NOMO-1 (cell line): Measurements from ENCODE around the gene DEK.
"Not testable (repeated sequence)": the region's sequence is repeated elsewhere in the genome, so short reads cannot be mapped to it uniquely, and the experiment has no call there.

Experiments used
- DNase-seq, 2 experiments: peaks; one replicate each; lab custom pipeline; 2025; ENCODE audit not compliant: unreplicated experiment in 2 of 2; lab: John Stamatoyannopoulos, UW

DEK gene, protein sequence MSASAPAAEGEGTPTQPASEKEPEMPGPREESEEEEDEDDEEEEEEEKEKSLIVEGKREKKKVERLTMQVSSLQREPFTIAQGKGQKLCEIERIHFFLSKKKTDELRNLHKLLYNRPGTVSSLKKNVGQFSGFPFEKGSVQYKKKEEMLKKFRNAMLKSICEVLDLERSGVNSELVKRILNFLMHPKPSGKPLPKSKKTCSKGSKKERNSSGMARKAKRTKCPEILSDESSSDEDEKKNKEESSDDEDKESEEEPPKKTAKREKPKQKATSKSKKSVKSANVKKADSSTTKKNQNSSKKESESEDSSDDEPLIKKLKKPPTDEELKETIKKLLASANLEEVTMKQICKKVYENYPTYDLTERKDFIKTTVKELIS

DNA sequence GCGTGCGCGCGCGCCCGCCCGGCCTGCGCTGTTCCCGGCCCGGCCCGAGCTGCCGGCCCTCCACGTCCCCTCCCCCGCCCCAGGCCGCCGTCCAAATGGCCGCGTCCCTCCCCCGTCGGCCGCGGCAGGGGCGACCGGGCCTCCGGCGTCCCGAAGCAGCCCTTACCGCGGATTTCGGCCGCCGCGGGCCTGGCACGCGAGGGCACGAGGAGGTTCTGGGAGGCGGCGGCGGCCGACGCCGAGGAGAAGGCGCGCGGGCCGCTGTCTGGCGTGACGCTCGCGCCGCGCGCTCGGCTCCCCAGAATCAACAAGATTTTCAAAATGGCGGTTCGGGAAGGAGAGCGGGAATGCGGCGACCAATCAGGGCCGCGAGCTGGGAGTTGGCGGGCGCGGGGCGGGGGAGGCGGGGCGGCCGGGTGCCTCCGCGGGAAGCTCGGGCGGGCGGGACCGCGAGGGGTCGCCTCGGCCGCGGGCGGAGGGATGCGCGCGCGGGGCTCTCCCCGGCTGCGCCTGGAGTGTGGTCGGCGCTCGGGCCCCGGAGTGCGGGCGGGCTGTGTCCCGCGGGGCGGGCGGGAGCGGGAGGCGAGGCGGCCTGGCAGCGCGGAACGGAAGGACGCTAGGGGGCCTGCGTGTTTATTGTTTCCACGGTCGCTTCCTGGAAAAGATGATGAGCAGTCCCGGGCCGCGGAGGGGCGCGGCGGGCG, at the start of gene DEK:
DEK (minus strand) TSS at position 312 of the 704 bp plus-strand sequence. CDS start 543 bp downstream, outside the sequence.
- DNase-seq, result peak; percentile 81 to 87

DNA sequence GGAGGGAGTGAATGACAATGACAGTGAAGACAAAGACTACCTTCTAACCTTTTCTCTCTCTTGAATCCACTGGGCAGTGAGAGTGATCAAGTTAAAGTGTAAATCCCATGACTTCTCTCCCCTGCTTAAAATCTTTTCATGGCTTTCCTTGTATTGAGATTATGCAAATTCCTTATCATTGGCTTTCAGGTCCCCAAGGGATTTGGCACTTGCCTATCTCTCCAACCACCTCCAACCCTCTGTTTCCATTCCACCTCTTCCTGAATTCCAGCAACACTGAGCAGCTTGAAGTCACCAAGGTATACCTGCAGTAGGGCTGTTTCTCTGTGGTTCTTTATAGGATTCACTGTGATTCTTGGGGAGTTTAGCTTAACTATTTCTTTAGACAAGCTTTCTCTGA, 48.0 kb upstream of the DEK start:
- no peak for DNase-seq

DNA sequence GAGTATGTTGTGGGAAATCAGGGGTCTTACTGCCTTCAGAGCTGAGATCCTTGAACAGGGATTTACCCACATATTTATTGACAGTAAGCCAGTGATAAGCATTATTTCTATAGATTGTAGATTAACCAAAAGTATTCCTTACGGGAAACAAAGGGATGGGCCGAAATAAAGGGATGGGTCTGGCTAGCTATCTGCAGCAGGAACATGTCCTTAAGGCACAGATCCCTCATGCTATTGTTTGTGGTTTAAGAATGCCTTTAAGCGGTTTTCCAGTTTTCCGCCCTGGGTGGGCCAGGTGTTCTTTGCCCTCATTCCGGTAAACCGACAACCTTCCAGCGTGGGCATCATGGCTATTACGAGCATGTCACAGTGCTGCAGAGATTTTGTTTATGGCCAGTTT, 45.7 kb upstream of the DEK start:
- not testable (repeated sequence) for DNase-seq

DNA sequence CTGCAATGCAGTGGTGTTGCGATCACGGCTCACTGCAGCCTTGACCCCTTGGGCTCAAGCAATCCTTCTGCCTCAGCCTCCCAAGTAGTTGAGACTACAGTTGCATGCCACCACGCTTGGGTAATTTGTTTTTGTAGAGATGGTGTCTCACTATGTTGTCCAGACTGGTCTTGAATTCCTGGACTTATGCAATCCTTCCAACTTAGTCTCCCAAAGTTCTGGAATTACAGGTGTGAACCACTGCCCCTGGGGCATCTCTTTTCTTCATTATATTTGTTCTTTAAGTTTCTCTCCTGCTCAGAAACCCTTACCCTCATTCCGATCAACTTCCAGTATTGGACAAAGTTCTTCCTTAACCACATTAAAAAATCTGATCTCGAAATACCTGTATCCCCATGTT, 44.7 kb upstream of the DEK start:
- no peak for DNase-seq

DNA sequence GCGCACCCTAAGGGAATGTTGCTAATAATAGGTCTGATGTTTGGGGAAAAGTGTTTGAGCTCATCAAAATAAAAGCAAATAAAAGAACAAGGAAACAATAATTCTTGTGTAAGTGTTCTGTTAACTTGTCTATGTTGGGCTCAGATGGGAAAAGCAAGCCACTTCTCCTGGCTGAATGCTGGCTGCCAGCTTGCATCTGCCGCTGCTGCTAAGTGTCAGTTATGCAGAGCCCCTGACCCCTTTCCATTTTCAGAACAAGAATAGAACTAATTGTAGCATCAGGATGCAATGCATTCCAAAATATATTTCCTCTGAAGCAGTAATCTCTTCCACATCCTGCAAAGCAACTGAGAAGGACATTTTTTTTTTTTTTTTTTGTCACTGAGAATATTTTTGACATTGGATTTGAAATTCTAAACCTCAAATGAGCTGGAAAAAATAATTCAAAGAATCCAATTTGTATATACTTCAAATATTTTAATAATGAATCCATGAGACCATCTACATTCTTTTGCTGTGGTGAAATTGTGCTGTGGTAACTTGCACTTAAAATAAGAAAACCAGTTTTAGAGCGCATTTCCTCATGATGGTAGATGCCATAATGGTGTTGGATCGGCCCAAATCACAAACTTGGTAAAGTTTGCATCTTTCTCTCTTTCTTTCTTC, 43.9 kb upstream of the DEK start:
- no peak for DNase-seq

DNA sequence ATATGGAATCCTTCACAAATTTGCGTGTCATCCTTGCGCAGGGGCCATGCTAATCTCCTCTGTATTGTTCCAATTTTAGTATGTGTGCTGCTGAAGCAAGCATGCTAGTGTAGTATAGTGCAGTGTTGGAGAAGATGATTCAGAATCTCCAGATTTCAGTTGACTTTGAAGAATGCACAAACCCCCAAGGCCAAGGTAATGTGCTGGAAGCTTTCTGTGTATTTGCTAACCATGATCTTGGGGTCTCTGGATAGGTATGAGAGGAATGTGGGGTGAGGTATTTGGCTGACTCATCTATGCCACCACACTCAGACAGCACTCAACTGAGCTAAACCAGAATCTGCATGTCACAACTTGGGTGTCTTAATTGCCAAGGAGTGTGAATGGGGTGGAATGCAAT, 42.6 kb upstream of the DEK start:
- no peak for DNase-seq

DNA sequence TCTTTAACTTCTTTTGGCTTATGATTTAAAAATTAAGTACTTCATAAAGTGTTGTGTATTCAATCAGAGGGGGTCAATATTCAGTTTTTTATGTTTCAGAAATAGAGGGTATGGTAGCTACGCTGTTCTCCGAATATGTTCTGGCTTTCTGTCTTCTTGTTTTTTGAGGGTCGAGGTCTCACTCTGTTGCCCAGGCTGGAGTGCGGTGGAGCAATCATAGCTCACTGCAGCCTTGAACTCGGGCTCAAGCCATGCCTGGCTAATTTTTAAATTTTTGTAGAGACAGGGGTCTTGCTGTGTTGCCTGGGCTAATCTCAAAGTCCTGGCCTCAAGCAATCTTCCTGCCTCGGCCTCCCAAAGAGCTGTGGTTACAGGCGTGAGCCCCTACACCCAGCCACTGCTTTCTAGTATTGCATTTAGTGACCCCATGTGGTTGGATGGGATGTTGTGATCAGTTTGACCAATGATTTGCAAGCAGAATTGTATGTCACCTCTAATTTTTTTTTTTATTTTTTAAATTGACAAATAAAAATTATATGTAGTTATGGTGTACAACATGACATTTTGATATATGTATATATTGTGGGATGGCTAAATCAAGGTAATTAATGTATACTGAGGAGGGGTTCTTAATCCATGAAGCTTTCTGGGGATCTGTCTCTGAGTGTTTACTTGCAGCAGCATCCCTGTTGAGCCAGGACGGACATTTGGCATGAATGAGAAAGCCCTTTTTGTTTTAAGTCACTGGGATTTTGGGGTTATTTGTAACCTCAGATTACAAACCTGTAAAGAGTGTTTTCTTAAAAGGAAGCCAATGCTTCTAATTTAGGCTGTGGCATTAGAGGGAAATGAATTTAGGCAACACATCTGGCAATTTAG, 38.5 kb upstream of the DEK start:
- no peak for DNase-seq

DNA sequence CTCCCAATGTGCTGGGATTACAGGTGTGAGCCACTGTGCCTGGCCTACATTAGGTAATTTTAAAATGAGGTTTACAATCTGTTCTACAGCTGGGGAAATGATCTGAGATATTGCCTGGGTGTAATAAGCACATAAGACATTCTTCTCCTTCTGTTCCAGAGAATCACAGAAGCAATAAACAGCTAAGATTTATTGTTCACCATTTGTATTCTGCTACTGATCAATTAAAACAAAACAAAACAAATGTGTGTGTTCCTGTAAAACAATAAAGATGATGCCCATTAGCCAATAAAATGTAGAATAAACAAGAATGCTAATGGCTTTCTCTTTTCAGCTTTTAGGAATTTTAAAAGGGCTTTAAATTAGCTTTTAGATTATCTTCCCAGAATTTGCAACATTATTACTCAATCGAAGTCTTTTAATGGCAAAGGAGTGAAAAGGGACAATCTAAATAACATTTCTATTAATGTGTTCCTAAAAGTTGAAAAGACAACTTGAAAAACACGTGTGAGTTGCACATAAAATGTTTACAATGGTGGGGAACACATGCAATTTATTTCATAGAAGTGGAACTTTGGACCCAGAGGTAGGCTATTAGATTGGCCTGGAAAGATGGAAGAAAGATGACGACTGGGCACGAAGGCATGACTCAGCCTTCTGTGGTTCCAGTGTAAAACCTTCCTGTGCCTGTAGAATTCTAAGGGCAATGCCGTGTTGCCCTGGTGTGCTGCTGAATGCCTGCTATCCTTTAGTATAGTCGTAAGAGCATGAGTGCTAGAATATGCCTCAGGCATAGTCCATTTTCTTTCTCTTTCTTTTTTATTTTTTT, 29.0 kb upstream of the DEK start:
- DNase-seq, result no peak

DNA sequence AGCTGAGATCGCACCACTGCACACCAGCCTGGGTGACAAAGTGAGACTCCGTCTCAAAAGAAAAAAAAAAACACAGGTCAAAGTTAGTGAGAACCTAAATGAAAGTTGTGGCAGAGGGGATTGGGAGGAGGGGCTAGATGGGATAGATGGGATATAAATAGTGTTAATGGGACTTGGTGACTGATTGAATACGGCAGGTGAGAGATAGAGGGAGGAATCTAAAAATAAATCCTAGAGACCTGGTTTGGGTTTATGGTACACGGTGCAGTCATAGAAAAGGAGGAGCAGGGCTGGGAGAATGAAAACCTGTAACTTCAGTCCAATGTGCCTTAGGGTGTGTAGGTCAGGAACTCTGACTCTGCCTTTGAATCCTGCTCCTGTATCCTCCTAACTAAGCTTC, 25.0 kb upstream of the DEK start:
- DNase-seq, result no peak

DNA sequence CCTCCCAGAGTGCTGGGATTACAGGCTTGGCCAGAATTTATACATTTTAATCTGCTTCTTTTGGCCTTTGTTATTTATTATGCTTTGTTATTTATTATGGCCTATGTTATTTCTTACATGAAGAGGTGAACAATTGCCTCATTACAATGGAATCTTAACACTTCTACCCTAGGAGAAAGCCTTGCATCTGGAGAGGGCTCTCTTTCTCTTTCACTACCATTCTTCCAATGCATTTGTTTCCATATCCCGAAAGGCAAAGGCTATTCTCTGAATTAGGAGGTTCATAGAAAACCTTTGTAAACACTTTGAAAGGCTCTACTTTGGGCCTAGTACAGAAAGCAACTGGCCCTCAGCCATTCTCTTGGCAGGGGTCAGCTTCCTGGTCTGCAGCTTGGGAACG, 19.9 kb upstream of the DEK start:
- DNase-seq, result no peak

DNA sequence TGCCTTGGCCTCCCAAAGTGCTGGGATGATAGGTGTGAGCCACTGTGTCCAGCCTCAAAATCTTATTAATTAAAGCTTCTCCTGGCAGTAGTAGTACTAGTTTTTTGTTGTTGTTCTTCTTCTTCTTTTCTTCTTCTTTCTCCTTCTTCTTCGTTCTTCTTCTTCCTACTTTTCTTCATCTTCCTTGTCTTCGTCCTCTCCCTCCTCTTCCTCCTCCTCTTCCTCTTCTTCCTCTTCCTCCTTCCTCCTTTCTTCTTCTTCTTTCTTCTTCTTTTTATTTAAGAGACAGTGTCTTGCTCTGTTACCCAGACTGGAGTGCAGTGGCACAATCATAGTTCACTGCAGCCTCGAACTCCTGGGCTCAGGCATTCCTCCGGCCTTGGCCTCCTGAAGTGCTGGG, 17.2 kb upstream of the DEK start:
- DNase-seq, result no peak

DNA sequence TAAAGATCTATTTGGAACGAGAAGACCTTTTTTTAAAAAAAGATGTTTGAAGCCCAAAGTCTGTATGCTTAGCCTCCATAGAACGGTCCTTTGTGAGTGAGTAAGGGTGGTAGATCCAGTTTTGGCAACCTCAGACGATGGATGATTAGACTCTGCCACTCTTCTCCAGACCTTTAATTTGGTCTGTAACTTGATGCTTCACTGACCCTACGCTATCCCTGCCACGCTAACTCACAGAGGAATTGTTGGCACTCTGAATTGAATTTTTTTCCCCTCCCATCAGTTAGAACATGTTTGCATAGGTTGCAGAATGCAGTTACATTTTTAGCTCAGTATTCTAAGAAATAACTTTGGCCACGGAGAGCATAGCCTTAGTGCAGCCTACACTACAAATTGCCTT, 15.8 kb upstream of the DEK start:
- no peak for DNase-seq

DNA sequence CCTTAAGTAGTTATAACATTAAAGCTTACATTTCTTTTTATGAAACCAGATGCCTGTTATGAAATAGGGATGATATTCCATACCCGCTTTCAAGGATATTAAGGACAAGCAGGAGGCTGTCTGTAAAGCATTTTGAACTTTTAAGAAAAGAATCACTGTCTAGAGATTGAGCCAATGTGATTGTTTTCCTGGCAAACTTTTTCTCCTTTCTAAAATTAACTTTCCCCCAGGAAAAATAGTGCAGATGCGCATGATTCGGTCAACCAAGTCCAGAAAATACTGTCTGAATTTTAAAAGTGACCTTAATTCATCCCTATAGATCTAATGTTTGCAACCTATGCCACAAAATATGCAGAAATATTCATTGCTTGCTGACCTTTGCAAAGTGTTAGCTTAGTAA, 15.1 kb upstream of the DEK start:
- no peak for DNase-seq

DNA sequence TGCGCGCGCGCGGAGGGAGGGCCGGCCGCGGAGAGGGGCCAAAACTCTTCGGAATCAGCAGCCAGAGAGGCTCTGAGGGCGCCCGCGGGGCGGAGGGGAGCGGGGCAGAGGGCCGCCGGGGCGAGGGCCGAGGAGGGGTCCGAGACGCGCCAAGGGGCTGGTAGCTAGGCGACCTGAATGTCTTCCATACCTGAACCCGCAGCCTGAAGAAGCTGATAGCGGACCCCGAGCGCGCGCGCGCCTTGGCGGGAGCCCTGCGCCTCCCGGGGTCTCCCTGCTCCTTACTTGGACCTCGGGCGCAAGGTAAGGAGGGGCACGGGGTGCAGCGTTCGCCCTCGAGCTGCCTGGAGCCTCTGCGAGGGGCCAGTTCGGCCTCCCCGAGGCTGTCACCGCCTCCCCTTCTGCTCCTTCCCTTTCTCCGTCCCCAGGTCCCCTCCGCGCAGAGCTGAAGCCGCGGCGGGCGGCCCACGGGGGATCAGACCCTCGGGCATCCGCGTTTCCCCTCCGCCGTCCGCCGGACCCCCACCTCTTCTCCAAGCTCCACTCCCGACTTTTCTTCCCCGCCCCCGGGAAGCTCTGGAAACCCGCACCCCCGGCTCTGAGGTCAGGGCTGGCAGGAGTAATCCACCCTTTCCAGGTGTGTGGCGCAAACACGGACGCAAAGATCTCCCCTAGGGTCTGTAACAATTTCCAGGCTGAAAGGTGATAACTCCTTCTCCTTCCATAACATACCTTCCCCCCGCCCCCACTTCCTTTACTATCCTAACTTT, 13.1 kb upstream of the DEK start:
- DNase-seq, result no peak

DNA sequence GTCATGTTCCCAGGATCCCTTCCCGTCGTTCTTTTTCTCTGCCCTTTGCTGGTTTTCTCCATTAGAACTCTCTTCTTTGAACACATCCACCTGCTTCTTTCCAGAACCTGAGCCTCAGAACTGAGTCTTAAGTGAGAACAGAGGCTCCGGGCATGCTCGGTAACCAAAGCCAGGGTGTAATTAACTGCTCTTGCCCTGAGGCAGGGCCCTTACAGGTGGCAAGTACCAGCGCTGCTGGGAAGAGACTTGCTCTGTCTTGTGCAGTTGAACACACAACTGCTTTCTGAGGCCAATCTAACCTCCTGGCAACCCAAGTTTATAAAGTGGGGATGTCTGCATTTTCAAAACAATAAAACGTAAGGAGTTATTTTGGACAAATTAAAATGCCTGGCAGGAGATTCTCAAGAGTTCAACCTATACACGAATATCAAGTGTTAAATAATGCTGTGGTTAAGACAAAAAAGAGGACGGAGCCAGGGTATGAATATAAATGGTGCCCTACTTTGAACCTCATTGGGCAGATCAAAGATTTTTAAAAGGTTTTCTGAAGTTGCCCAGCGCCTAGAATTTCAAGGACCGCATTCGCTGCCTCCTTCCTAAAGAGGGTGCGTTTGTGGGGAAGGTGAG, 12.4 kb upstream of the DEK start:
- DNase-seq, result no peak

DNA sequence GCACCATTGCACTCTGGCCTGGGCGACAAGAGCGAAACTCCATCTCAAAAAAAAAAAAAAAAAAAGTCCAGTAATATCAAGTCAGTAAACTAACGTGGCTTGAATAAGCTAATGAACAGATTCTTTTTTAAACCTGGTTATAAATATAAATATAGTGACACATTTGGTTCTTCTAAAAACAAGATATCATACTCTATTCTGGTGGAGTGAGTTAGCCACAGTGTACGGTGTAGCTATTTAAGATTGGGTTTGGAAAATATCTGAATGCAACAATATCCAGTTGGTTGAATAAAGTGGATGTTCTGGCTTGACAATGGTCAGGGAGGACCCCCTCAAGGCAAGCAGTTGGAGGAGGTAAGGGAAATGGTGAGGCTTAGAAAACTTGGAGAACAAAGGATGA, 5.9 kb upstream of the DEK start:
- no peak for DNase-seq

DNA sequence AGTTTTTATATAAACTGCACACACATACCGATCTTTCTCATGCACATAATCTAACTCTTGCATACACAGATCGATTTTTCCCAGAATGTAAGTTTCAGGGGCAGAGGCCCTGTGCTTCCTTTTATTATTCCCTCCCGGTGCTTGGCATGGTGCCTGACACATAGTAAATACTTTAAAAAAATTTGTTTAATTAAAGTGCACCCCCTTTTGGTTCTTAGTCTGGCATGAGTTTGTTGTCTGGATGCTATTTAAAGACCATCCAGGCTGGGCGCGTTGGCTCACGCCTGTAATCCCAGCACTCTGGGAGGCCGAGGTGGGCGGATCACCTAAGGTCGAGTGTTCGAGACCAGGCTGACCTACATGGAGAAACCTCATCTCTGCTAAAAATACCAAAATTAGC, 5.4 kb upstream of the DEK start:
- DNase-seq, result no peak

DNA sequence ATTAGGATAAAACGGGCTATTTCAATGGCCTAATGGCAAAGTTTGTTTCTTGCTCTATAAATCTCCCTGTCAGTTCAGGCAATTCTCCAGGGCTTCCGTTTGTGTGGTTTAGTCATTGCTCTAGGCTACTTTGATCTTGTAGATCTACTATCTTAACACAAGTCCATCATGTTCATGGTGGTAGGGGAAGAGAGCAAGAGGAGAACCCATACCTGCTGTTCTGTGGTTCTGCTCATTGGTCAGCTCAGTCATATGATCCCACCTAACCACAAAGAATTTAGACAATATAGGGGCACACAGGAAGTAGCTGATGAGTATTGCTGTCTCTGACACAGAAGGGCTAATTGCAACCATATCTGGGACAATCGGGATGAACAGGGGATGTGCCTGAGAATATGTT, 4.9 kb upstream of the DEK start:
- DNase-seq, result peak; percentile 19 to 58

DNA sequence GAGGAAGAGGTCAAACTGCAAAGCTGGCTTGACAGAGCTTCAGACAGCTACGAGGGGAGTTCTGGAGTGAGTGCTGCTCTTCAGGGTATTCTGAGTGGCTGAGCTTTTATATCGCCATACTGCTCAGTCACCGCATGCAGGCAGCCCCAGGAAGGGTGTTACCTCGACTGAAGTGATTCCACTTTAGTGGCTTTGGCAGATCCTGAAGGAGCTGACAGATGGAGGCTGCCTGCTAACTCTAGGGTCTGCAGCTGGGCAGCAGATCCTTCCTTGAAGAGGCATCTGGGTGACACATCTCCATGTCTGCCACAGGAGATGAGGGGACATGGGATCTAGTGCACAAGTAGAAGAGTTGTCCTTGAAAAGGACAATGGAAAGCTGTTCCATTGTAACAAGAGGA, 3.7 kb upstream of the DEK start:
- DNase-seq, result no peak
